Heart right ventricle (tissue), 16 donors: Measurements from ENCODE around the gene IER3. TPM values are rescaled to one million over a fixed set of nuclear protein-coding genes. Genes with fewer than 3 reads are reported as not detected.

ENCODE experiments used
- ATAC-seq, 8 donors: fragments of 200-7000 bp; cut with Tn5 transposase; one replicate each; pipeline ENCODE4 v1.9.1; 2020; ENCODE audit warnings: mild to moderate bottlenecking in 8 of 8, moderate library complexity in 8 of 8, moderate number of reproducible peaks in 1 of 8
- DNase-seq, 2 donors: peaks; one replicate each; pipeline ENCODE4 v3.0.0-alpha.2; 2020
- H3K27ac ChIP-seq, 10 donors: fragments of 200-600 bp; sonication (generic) in 2 of 10; one replicate each; pipeline versions ENCODE4 v1.5.0 to v1.8.0; 2020 to 2022; ENCODE audit warnings: mild to moderate bottlenecking in 3 of 10
- H3K27me3 ChIP-seq, 7 donors: fragments of 200-600 bp; one replicate each; pipeline ENCODE4 v1.8.0; 2021 to 2022; ENCODE audit warnings: mild to moderate bottlenecking in 2 of 7
- H3K36me3 ChIP-seq, 9 donors: fragments of 200-600 bp; sonication (generic) in 1 of 9; one replicate each; pipeline versions ENCODE4 v1.5.0 to v1.8.0; 2020 to 2022; ENCODE audit warnings: mild to moderate bottlenecking in 2 of 9
- H3K4me1 ChIP-seq, 9 donors: fragments of 200-600 bp; sonication (generic) in 1 of 9; one replicate each; pipeline versions ENCODE4 v1.5.0 to v1.8.0; 2020 to 2022; ENCODE audit warnings: mild to moderate bottlenecking in 4 of 9
- H3K4me3 ChIP-seq, 10 donors: fragments of 200-600 bp; sonication (generic) in 2 of 10; one replicate each; pipeline versions ENCODE4 v1.5.0 to v1.8.0; 2020 to 2022; ENCODE audit warnings: mild to moderate bottlenecking in 7 of 10, moderate library complexity in 2 of 10
- H3K9me3 ChIP-seq, 11 donors: fragments of 200-600 bp in 10 of 11; sonication (generic) in 2 of 11; one replicate each; pipeline versions ENCODE4 v1.5.0 to v1.8.0; 2013 to 2022; ENCODE audit warnings: mild to moderate bottlenecking in 2 of 11, control low read depth in 1 of 11, moderate library complexity in 1 of 11
- WGBS, 2 donors: extraction: QIAGEN DNeasy Blood & Tissue Kit; methylation state at CpG; one replicate each; pipeline ENCODE4 v1.1.7; 2013; ENCODE audit warnings: inconsistent platforms in 1 of 2; 5-methylcytosine and 5-hydroxymethylcytosine counted together
- intact Hi-C, 10 donors: fragments of 100-400 bp; cut with DNase I; formaldehyde crosslinking; loops; one replicate each; pipeline versions ENCODE4 v1.11.1 to v1.14.2; 2022
- polyA plus RNA-seq, 2 donors: library from polyadenylated mRNA; stranded (reverse); fragments of 200-250 nt; gene quantifications; one replicate each; pipeline ENCODE4 v1.2.3, GENCODE V29; 2013
- total RNA-seq, 10 donors: library from RNA; stranded (reverse); fragmentation: NEBNext Ultra II Directional in 3 of 10; extraction: Animal tissue kit (Norgen Biotek cat#: 25700) in 3 of 10; gene quantifications; one replicate each; pipeline versions ENCODE4 v1.2.1 to v1.2.4, GENCODE V29; 2021 to 2023
- TF ChIP-seq, protein P1 (sequence below), 9 donors: fragments of 200-600 bp; sonication (generic) in 2 of 9; IDR thresholded peaks; one replicate each; pipeline versions ENCODE4 v1.5.0 to v1.8.0; 2021 to 2022; ENCODE audit warnings: antibody characterized with exemption in 9 of 9, mild to moderate bottlenecking in 5 of 9, moderate library complexity in 1 of 9
- donor health status: Arrhythmogenic right ventricular cardiomyopathy.
- donor health status: ischemic (EF 13 %, LVEDD 7.1; RV severe dilation, severe dysfunction).
- donor health status: healthy with polysubstance abuse.
- donor health status: DM: no; HTN: yes; CAD: no.
- donor health status: DM: no; HTN: no; CAD: no.
- donor health status: ischemic (EF 25% LVEDD 6.9; RV normal size, moderate dysfunction).
- donor health status: ischemic (EF 25% LVEDD 5.7; RV mildly dilated, moderate dysfunction).
- donor health status: healthy.
- donor health status: DM: yes; HTN: yes; CAD: no.
- donor health status: Ischemic cardiomyopathy.
- donor health status: ischemic (EF 35%, LVEDD 5.7; RV mildly dilated, moderate dysfunction).
- donor health status: nonischemic (EF 11% LVEDD 7.7; RV severe dilation, severe dysfunction).
- donor health status: DM: yes; HTN: yes; CAD: no.
- donor health status: PGD.
- donor health status: ischemic (EF 29% LVEDD 5.4; RV normal size, mild dysfunction).
- donor health status: nonischemic (EF 23%, LVEDD 6.1; RV moderate dilation, normal function).

The IER3 gene
- total and polyA plus RNA-seq, 12 donors = 15.6 to 309 (median 103) TPM

DNA sequence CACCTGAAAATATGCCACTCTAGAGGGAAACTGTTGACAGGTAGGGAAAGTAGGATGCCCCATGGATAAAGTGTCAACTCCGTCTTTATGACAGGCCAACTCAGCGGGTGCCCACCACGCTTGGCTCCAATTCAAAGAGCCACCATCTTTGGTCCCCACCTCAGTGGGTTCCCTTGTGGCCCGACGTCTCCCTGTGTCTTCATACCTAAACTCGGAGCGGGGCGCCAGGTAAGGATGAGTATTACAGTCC, 27.5 kb downstream of the IER3 start:
- Histone ChIP-seq H3K27ac (peak overlapping the region; percentile 65 to 99 (median 94)), H3K4me3 (peak overlapping the region; percentile 57 to 92 (median 69)), H3K4me1 (peaks cover 4 to 34% (median 31%) of the 10 kb centered on the region in 9 donors), H3K27me3 (no peaks in the 10 kb centered on the region), H3K36me3 (peaks cover 0 to 39% (median 27%) of the 10 kb centered on the region in 9 donors), H3K9me3 (no peaks in the 10 kb centered on the region)
- 2% methylated on average over 8 of the region's 8 CpGs for WGBS, 2 donors
- DNase-seq = no peak
- intact Hi-C loops = loop anchor here in 3 of 10 donors (1.0 to 2.0 kb wide), 4 partner anchors 26 to 30 kb away; partner anchors contain the start of gene NRM (in 2 of the 3)
- TF ChIP-seq, protein P1, sequence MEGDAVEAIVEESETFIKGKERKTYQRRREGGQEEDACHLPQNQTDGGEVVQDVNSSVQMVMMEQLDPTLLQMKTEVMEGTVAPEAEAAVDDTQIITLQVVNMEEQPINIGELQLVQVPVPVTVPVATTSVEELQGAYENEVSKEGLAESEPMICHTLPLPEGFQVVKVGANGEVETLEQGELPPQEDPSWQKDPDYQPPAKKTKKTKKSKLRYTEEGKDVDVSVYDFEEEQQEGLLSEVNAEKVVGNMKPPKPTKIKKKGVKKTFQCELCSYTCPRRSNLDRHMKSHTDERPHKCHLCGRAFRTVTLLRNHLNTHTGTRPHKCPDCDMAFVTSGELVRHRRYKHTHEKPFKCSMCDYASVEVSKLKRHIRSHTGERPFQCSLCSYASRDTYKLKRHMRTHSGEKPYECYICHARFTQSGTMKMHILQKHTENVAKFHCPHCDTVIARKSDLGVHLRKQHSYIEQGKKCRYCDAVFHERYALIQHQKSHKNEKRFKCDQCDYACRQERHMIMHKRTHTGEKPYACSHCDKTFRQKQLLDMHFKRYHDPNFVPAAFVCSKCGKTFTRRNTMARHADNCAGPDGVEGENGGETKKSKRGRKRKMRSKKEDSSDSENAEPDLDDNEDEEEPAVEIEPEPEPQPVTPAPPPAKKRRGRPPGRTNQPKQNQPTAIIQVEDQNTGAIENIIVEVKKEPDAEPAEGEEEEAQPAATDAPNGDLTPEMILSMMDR (IDR thresholded peaks at IDR 0.05) = no peak
- no peak for ATAC-seq

DNA sequence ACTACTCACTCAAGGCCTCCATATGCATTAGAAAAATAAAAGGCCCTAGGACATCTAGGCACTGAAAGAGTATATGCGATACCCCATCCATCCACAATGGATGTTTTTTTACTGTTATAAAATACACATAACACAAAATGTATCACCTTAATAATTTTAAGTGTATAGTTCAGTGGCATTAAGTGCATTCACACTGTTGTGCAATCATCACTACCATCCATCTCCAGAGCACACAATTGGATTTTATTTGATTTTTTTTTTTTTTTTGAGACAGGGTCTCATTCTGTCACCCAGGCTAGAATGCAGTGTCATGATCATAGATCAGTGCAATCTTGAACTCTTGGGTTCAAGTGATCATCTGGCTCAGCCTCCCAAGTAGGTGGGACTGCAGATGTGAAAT, 30.1 kb downstream of the IER3 start:
- TF ChIP-seq, protein P1 (IDR thresholded peaks at IDR 0.05) = no peak
- 96 to 100% methylated on average over 1 of the region's 1 CpG for WGBS, 2 donors

DNA sequence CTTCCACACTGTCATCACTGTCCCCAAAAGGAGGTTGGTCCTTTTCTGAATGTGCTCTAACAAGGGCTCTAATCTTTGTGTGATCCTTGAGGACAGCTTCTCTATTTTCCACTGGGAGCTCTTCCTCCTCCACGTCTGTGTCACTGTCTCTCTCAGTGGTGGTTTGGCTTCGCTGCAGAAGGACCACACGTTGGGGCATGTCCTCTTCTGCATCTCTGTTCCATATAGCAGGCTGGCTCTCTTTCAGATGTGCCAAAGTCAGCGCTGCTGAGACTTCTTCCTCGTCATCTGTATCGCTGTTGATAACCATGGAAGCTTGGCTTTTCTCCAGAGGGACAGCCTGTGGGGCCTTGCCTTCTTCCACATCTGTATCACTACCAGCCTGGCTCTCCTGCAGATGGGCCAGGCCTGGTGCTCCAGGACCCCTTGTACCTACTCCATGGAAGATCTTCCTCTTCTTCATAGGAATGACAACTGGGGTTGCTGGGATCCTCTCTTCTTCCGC, 31.9 kb downstream of the IER3 start:
- no peak for ATAC-seq
- 60 to 75% methylated on average over 7 of the region's 7 CpGs for WGBS, 2 donors
- no peak overlapping the region for H3K4me3 ChIP-seq

More for the DNA sequence above, 30.1 kb downstream of the IER3 start:
- H3K27me3 ChIP-seq = no peaks in the 10 kb centered on the region
- intact Hi-C loops = loop anchor here in 1 of 10 donors (2.0 kb wide), 1 partner anchor 23 kb away; the partner anchor contains the start of gene NRM
- ATAC-seq (no peak), DNase-seq (no peak)
- peaks cover 2 to 27% (median 24%) of the 10 kb centered on the region in 9 donors for H3K4me1 ChIP-seq
- H3K4me3 ChIP-seq = no peak overlapping the region
- H3K9me3 ChIP-seq = no peaks in the 10 kb centered on the region
- no peak overlapping the region for H3K27ac ChIP-seq
- H3K36me3 ChIP-seq = peaks cover 0 to 63% (median 44%) of the 10 kb centered on the region in 9 donors

DNA sequence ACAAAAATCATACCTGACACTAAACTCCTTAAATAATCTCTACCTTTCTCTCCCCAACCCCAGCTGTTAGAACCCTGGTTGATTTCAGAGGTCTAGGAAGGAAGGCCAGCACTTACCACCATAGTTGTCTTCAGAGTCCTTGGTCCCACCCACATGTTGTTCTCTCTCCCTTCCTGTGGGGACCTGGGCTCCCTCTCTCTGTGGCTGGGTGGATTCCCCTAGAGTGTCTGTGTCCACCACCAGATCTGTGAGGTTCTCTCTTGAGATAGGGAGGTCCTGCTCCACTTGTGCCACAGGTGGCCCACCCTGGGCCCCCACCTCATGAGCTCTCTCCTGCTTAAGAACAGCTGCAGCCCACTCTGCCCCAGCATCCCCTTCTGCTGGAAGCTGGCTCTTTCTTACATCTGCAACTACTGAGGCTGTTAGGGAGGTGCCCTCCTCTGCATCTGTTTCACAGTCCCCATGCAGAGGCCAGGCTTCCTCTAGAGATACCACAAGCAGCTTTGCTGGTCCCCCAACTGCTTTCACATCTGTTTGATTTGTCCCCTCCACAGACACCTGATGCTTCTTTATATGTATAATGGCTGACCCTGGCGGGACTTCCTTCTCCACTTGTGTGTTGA, 32.5 kb downstream of the IER3 start:
- TF ChIP-seq, protein P1 (IDR thresholded peaks at IDR 0.05) = no peak
- ATAC-seq (no peak), DNase-seq (no peak)
- Histone ChIP-seq H3K27me3 (no peaks in the 10 kb centered on the region), H3K4me1 (peaks cover 0 to 11% (median 8%) of the 10 kb centered on the region in 9 donors), H3K36me3 (peaks cover 0 to 86% (median 56%) of the 10 kb centered on the region in 9 donors), H3K4me3 (no peak overlapping the region), H3K9me3 (no peaks in the 10 kb centered on the region), H3K27ac (no peak overlapping the region)
- intact Hi-C loops = no loop called here
- 92 to 96% methylated on average over 1 of the region's 1 CpG for WGBS, 2 donors

More for the DNA sequence above, 31.9 kb downstream of the IER3 start:
- no peak for DNase-seq
- intact Hi-C loops = no loop called here
- H3K4me1 ChIP-seq = peaks cover 0 to 11% (median 9%) of the 10 kb centered on the region in 9 donors
- no peak overlapping the region for H3K27ac ChIP-seq
- peaks cover 0 to 80% (median 54%) of the 10 kb centered on the region in 9 donors for H3K36me3 ChIP-seq
- TF ChIP-seq, protein P1 (IDR thresholded peaks at IDR 0.05) = no peak
- H3K27me3 ChIP-seq = no peaks in the 10 kb centered on the region
- no peaks in the 10 kb centered on the region for H3K9me3 ChIP-seq
